ENCODE results near the gene CHD1L.
"Not testable (repeated sequence)": the region's sequence is repeated elsewhere in the genome, so short reads cannot be mapped to it uniquely, and the experiment has no call there.

CHD1L gene

GRCh38 chr1:147267711-147268110 lies 25.2 kb downstream of the CHD1L start:
- DNase-seq (ENCODE audit: low read depth) = no peak

- no peak for DNase-seq (ENCODE audit: low read depth)
Observed at GRCh38 chr1:147270721-147271120, 28.2 kb downstream of the CHD1L start.

GRCh38 chr1:147272042-147272441 lies 29.6 kb downstream of the CHD1L start:
- no peak for DNase-seq (ENCODE audit: low read depth)

- DNase-seq (ENCODE audit: low read depth) = peak; percentile 3
Observed at GRCh38 chr1:147273409-147274336, 31.2 kb downstream of the CHD1L start.

GRCh38 chr1:147281950-147282349 lies 39.5 kb downstream of the CHD1L start:
- no peak for DNase-seq (ENCODE audit: low read depth)

GRCh38 chr1:147283011-147283410 lies 40.5 kb downstream of the CHD1L start:
- no peak for DNase-seq (ENCODE audit: low read depth)

- DNase-seq (ENCODE audit: low read depth) = no peak
Observed at GRCh38 chr1:147287133-147287865, 44.8 kb downstream of the CHD1L start.

- DNase-seq (ENCODE audit: low read depth) = no peak
Observed at GRCh38 chr1:147292012-147292411, 49.5 kb downstream of the CHD1L start.

- no peak for DNase-seq (ENCODE audit: low read depth)
Observed at GRCh38 chr1:147292631-147293251, 50.3 kb downstream of the CHD1L start.

- DNase-seq (ENCODE audit: low read depth) = no peak
Observed at GRCh38 chr1:147297438-147297837, 55.0 kb downstream of the CHD1L start.

GRCh38 chr1:147305803-147306202 lies 63.3 kb downstream of the CHD1L start:
- DNase-seq (ENCODE audit: low read depth) = not testable (repeated sequence)

GRCh38 chr1:147316968-147317367 lies 74.5 kb downstream of the CHD1L start:
- no peak for DNase-seq (ENCODE audit: low read depth)

- not testable (repeated sequence) for DNase-seq (ENCODE audit: low read depth)
Observed at GRCh38 chr1:147326933-147327687, 84.6 kb downstream of the CHD1L start.

GRCh38 chr1:147334292-147334691 lies 91.8 kb downstream of the CHD1L start:
- DNase-seq (ENCODE audit: low read depth) = no peak

- no peak for DNase-seq (ENCODE audit: low read depth)
Observed at GRCh38 chr1:147336291-147336690, 93.8 kb downstream of the CHD1L start.

GRCh38 chr1:147337040-147337630 lies 94.7 kb downstream of the CHD1L start:
- DNase-seq (ENCODE audit: low read depth) = no peak

GRCh38 chr1:147338571-147338970 lies 96.1 kb downstream of the CHD1L start:
- DNase-seq (ENCODE audit: low read depth) = no peak

- DNase-seq (ENCODE audit: low read depth) = no peak
Observed at GRCh38 chr1:147341246-147341645, 98.8 kb downstream of the CHD1L start.

Measured in T follicular helper cell (primary cell).